Medulla oblongata (tissue), 1 donor: ENCODE data around the gene COMMD10.

Source experiments
- DNase-seq: peaks from one replicate; pipeline ENCODE4 v3.0.0-alpha.2; 2015; ENCODE audit errors: extremely low spot score

Gene COMMD10

GRCh38 chr5:116291271-116291670 lies 206.4 kb downstream of the COMMD10 start:
- no peak for DNase-seq

GRCh38 chr5:116292321-116292720 lies 207.5 kb downstream of the COMMD10 start:
- no peak for DNase-seq

DNA sequence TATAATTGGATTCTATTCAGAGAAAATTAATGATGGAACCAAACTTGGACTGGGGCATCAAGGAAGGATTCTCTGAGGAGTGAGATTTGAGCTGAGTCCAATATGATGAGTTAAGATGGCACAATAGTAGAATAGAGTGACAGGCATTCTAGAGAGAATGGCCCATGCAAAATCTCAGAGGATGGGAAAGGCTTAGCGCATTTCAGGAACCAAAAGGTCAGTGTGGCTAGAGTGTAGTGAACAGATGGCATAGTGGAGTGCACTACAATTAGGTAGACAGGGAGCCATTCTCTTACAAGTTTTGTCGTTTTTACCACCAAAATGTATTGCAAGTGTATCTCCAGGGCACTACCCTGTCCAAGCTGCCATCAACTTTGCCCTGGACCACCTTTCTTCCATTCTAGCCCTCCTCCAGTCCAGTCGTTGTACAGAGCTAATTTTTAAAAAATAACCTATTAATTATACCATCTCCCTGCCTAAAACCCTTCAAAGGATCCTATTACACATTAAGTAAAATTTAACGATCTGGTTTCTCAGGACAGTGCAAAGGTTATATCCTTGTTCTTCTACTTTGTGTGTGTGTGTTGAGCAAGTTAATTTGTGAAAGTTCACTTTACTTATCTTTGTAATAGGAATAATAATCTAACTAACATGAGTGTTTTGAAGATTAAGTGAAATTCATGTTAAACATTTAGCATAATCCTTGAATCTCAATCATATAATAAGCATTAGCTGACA lies 211.7 kb downstream of the COMMD10 start:
- DNase-seq = no peak

DNA sequence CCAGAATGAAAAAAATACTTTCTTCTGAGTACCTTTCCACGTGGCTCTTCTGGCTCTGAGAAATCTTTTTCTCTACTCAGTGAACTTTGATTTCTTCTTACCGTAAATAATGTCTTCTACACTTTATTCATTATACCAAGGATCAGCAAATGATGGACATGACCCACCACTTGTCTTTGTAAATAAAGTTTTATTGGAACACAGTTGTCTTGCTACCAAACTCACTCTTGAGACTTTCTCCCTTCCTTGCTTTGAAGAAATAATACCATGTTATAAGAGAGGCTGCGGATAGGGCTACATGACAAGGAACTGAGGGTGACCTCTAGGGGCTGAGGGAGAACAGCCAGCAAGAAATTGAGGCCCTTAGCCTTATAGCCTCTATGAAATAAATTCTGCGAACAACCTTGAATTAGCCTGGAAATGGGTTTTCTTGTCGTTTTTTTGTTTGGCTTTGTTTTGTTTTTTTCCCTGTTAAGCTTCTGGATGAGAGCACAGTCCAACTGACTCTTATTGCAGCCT lies 212.5 kb downstream of the COMMD10 start:
- no peak for DNase-seq

DNA sequence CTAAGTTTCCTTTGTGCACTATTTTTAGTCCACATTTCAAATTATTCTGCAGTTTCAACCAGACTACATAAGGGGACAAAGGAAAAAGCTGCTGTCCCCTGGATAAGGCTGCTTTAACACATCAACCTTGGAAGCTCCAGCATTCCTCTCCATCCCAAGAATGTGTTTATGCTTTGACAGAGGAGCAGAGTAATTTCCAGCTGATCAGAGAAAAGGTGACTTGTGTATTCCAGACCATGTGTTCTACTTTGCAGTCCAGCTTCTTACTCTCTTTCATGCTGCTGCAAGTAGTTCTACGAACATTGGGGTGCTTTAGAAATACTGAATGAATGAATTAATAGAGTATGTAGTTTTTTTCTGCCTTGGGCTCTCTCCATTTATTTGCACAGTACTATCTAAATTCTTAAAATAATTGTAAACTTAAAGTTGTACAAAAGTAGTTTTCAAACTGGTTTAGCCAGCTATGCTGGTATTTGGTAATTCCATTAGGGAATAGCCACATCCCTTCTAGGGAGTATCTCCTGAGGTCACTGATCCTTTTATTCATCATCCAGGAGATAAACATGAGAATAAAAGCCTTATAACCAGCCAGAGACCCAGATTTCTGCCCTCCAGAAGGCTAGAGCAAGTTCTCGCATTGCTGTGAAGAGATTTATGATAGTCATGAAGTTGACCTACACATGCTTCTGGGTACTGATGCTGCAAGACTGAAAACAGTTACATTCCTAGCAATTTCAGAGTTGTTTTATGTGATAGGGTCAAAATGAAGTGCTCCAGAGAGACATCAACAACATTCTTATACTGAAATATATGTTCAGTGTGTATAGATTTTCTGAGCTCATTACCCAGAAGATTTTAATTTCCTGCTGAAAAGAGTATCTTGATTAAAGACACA lies 215.2 kb downstream of the COMMD10 start:
- DNase-seq = no peak

DNA sequence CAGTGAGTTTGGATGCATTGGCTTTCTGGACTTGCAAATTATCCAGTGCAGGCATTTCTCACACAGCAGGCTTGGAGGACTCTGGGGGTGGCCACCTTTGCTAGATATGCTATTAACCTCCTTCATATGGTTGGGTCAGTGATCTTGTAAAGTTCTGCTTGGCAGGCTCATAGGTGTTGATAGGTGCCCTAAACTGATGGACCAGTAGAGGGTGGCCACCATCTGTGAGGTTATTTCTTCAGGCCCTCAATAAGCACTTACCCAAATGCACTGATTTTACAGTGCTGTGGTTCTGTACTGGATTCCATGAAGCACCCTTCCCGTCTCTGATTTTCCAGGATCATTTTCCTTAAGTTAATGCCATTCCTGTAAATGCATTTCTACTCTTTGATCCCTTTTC lies 216.3 kb downstream of the COMMD10 start:
- DNase-seq = no peak

DNA sequence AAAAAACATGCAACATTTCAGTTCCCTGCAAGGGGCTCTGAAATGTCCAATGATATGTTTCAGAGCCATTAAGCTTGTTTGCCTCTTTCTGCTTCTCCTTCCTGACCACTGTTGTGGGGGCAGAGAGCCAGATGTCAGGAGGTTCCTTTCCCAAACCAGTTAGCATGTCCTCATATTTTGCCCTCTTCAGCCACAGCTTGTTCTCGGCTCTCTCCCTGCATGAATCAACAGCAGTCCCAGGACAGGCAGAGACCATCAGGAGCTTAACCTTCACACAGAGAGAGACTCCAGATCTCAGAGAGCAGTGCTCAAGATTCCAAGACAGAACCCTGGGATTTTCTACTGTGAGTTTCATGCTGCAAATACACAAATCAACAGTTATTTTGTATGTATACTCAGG lies 218.5 kb downstream of the COMMD10 start:
- DNase-seq = no peak

- no peak for DNase-seq
Observed at GRCh38 chr5:116303810-116304209, 219.0 kb downstream of the COMMD10 start.

DNA sequence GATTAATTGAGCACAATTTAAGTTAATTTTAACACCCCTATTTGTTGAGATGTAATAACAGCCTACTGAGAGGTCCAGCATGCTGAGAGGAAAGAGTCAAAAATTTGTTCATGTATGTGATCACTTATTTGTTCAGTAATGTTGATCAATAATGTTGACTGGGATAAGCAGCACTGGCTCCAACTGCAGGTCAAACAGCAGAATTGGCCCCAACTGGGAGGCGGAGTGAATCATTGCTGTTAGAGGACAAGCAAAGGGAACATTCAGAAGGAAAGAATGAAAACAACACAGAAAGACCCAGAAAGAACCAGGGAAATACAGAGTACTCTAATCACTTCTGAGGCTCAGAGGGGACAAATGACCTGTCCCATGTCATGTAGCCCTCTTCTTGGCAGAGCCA lies 221.1 kb downstream of the COMMD10 start:
- DNase-seq = no peak

DNA sequence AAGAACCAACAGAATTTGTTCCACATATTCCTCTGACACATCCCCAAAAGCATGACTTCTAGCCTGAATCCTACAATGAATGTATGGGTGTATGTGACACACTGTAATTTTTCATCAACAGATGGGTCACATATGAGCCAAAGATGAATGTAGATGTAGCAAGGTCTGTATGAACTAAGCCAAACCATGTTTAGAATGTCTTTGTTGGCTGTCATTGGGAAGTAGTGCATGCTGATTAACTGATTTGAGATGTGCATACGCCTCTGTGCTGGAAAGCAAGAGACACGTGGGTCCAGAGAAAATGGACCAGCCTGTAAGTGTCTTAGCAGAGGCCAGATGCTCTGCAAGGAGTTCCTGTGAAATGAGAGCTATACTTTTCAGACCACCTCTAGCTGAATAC lies 222.0 kb downstream of the COMMD10 start:
- no peak for DNase-seq

GRCh38 chr5:116308391-116308790 lies 223.6 kb downstream of the COMMD10 start:
- DNase-seq = no peak

GRCh38 chr5:116313366-116313765 lies 228.5 kb downstream of the COMMD10 start:
- DNase-seq = no peak

DNA sequence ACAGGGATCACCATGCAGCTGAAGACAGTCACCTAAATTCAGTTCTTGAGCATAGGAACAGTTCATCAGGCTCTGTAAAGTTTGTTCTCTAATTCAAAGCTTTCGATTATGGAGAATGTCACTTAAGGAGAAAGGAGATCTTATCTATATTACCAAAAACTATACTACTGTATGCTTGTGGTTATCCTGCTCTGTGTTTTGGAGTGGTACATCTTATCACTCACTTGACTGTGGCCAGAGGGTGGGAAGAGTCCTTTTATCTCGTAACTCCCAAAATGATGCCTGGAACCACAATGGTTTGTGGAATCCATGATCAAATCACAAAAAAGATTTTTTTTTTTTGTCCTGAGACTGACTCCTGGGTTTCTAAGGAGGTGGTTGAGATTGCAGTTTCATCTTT lies 230.7 kb downstream of the COMMD10 start:
- no peak for DNase-seq

GRCh38 chr5:116318091-116318854 lies 233.4 kb downstream of the COMMD10 start:
- DNase-seq = no peak

DNA sequence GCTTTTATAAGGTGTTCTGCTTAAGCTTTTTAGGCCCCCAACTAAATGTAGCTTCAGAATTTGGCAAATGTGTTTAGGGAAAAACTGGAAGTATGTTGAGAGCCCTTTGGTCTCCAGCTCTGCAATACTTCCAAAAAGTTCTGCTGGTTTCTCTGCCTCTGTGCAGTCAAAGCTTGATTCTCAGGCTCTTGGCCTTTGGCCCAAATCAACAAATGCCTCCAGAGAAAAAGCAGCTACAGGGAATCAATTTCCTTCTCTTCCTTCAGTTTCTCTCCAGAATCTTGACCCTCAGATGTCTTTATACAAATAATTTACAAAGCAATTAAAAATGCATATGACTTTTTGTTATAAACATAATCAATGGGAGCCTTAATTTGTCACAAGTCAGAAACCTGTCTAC lies 235.7 kb downstream of the COMMD10 start:
- peak; percentile 8 for DNase-seq

GRCh38 chr5:116329503-116329902 lies 244.7 kb downstream of the COMMD10 start:
- no peak for DNase-seq

GRCh38 chr5:116340799-116341198 lies 256.0 kb downstream of the COMMD10 start:
- DNase-seq = no peak
